Activated naive CD4-positive, alpha-beta T cell treated with anti-CD3 and anti-CD28 coated beads, Interleukin-2, amount 50 U/mL, for 72 hours (primary cell): ENCODE data around the gene PDE4D. TPM values are rescaled to one million over a fixed set of nuclear protein-coding genes. Genes with fewer than 3 reads are reported as not detected.

Source experiments
- ATAC-seq, 2 donors: fragments of 150-1000 bp; cut with Tn5 transposase; 2 replicates each; pipeline ENCODE4 v1.10.0; 2021; ENCODE audit warnings: mild to moderate bottlenecking in 2 of 2, moderate library complexity in 2 of 2
- DNase-seq, 2 donors: peaks; one replicate each; pipeline ENCODE4 v3.0.0; 2021 to 2022; ENCODE audit warnings: low spot score in 2 of 2
- H3K27ac Mint-ChIP-seq, 2 donors: one replicate each; pipeline ENCODE4 v1.8.0; 2022; ENCODE audit warnings: mild to moderate bottlenecking in 2 of 2, mixed read lengths in 2 of 2
- H3K36me3 Mint-ChIP-seq, 2 donors: one replicate each; pipeline ENCODE4 v1.8.0; 2022; ENCODE audit warnings: mixed read lengths in 2 of 2
- H3K9me3 Mint-ChIP-seq, 2 donors: one replicate each; pipeline ENCODE4 v1.8.0; 2022; ENCODE audit warnings: mixed read lengths in 2 of 2
- total RNA-seq, 2 donors: library from RNA; stranded (reverse); gene quantifications; one replicate each; pipeline ENCODE4 v1.2.3, GENCODE V29; 2022

The PDE4D gene
- total RNA-seq, 2 donors from 2014 or later: 31.1 to 86.7 TPM

- DNase-seq (no peak), ATAC-seq (no peak)
- Mint-ChIP-seq H3K9me3 (peaks cover 0 to 13% of the 10 kb centered on the region in 2 donors), H3K27ac (peak overlapping the region; percentile 57 to 88), H3K36me3 (peaks cover 24 to 63% of the 10 kb centered on the region in 2 donors)
Measured at GRCh38 chr5:59021837-59022514, 871.5 kb downstream of the PDE4D start.

- Mint-ChIP-seq H3K36me3 (peaks cover 31 to 65% of the 10 kb centered on the region in 2 donors), H3K27ac (peak overlapping the region; percentile 67 to 88), H3K9me3 (peaks cover 0 to 19% of the 10 kb centered on the region in 2 donors)
- DNase-seq: no peak
- peak; percentile 30 to 52 for ATAC-seq
Measured at GRCh38 chr5:59021286-59021673, 872.2 kb downstream of the PDE4D start.

- Mint-ChIP-seq H3K27ac (peak overlapping the region; percentile 67 to 88), H3K9me3 (peaks cover 0 to 19% of the 10 kb centered on the region in 2 donors), H3K36me3 (peaks cover 31 to 65% of the 10 kb centered on the region in 2 donors)
- ATAC-seq: peak; percentile 96 to 97
- DNase-seq: no peak
Measured at GRCh38 chr5:59020611-59021285, 872.8 kb downstream of the PDE4D start.

- Mint-ChIP-seq H3K27ac (peak overlapping the region in 1 of 2 donors; percentile 88), H3K9me3 (peaks cover 0 to 19% of the 10 kb centered on the region in 2 donors), H3K36me3 (peaks cover 36 to 64% of the 10 kb centered on the region in 2 donors)
- no peak for DNase-seq
- ATAC-seq: no peak
Measured at GRCh38 chr5:59019078-59019477, 874.4 kb downstream of the PDE4D start.

- H3K9me3 Mint-ChIP-seq: peaks cover 14 to 36% of the 10 kb centered on the region in 2 donors
- no peak for DNase-seq
- H3K27ac Mint-ChIP-seq: no peak overlapping the region
- no peak for ATAC-seq
- peaks cover 51 to 84% of the 10 kb centered on the region in 2 donors for H3K36me3 Mint-ChIP-seq
Measured at GRCh38 chr5:59016925-59017324, 876.6 kb downstream of the PDE4D start.

- no peak for DNase-seq
- peaks cover 34 to 36% of the 10 kb centered on the region in 2 donors for H3K36me3 Mint-ChIP-seq
- peaks cover 21 to 22% of the 10 kb centered on the region in 2 donors for H3K9me3 Mint-ChIP-seq
- H3K27ac Mint-ChIP-seq: peak overlapping the region in 1 of 2 donors; percentile 37
- peak in 1 of 2 donors; percentile 78 for ATAC-seq
Measured at GRCh38 chr5:59008816-59009473, 884.6 kb downstream of the PDE4D start.

GRCh38 chr5:59007460-59008063, 886.0 kb downstream of the PDE4D start:
- ATAC-seq (no peak), DNase-seq (no peak)
- Mint-ChIP-seq H3K9me3 (peaks cover 10 to 13% of the 10 kb centered on the region in 2 donors), H3K36me3 (peaks cover 20 to 22% of the 10 kb centered on the region in 2 donors), H3K27ac (no peak overlapping the region)

- Mint-ChIP-seq H3K36me3 (peaks cover 6 to 15% of the 10 kb centered on the region in 2 donors), H3K9me3 (peaks cover 0 to under 1% of the 10 kb centered on the region in 2 donors), H3K27ac (no peak overlapping the region)
- DNase-seq: no peak
- no peak for ATAC-seq
Measured at GRCh38 chr5:59005934-59006701, 887.4 kb downstream of the PDE4D start.

- Mint-ChIP-seq H3K9me3 (no peaks in the 10 kb centered on the region), H3K36me3 (peaks cover 0 to 18% of the 10 kb centered on the region in 2 donors), H3K27ac (no peak overlapping the region)
- no peak for DNase-seq
- no peak for ATAC-seq
Measured at GRCh38 chr5:59003641-59004040, 889.9 kb downstream of the PDE4D start.

GRCh38 chr5:59003124-59003523, 890.4 kb downstream of the PDE4D start:
- ATAC-seq (no peak), DNase-seq (no peak)
- no peaks in the 10 kb centered on the region for H3K9me3 Mint-ChIP-seq
- H3K27ac Mint-ChIP-seq: no peak overlapping the region
- peaks cover 0 to 18% of the 10 kb centered on the region in 2 donors for H3K36me3 Mint-ChIP-seq

GRCh38 chr5:59002162-59002825, 891.2 kb downstream of the PDE4D start:
- ATAC-seq: peak; percentile 43 to 60
- DNase-seq: no peak
- Mint-ChIP-seq H3K36me3 (peaks cover 0 to 18% of the 10 kb centered on the region in 2 donors), H3K9me3 (no peaks in the 10 kb centered on the region), H3K27ac (peak overlapping the region; percentile 29 to 46)

- DNase-seq (no peak), ATAC-seq (peak; percentile 66 to 69)
- Mint-ChIP-seq H3K9me3 (no peaks in the 10 kb centered on the region), H3K36me3 (peaks cover 0 to 18% of the 10 kb centered on the region in 2 donors), H3K27ac (peak overlapping the region; percentile 17 to 29)
Measured at GRCh38 chr5:59001716-59002115, 891.8 kb downstream of the PDE4D start.

GRCh38 chr5:59001154-59001553, 892.4 kb downstream of the PDE4D start:
- Mint-ChIP-seq H3K27ac (peak overlapping the region; percentile 17 to 29), H3K9me3 (no peaks in the 10 kb centered on the region), H3K36me3 (peaks cover 0 to 18% of the 10 kb centered on the region in 2 donors)
- DNase-seq (no peak), ATAC-seq (no peak)

- ATAC-seq: no peak
Measured at GRCh38 chr5:59000211-59000610, 893.3 kb downstream of the PDE4D start.

GRCh38 chr5:58999804-59000203, 893.7 kb downstream of the PDE4D start:
- H3K9me3 Mint-ChIP-seq: no peaks in the 10 kb centered on the region
- DNase-seq (no peak), ATAC-seq (no peak)
- no peak overlapping the region for H3K27ac Mint-ChIP-seq
- peaks cover 0 to 18% of the 10 kb centered on the region in 2 donors for H3K36me3 Mint-ChIP-seq

More at GRCh38 chr5:59000211-59000610, 893.3 kb downstream of the PDE4D start:
- H3K27ac Mint-ChIP-seq: no peak overlapping the region
- no peak for DNase-seq
- no peaks in the 10 kb centered on the region for H3K9me3 Mint-ChIP-seq
- H3K36me3 Mint-ChIP-seq: peaks cover 0 to 18% of the 10 kb centered on the region in 2 donors
